Measurements from ENCODE around the gene CTBP2. TPM values are rescaled to one million over a fixed set of nuclear protein-coding genes. Genes with fewer than 3 reads are reported as not detected.
"Not testable (repeated sequence)": the region's sequence is repeated elsewhere in the genome, so short reads cannot be mapped to it uniquely, and the experiment has no call there.

The CTBP2 gene
- total RNA-seq, 2 donors from 2014 or later: 75.3 to 109 TPM

GRCh38 chr10:125152450-125153368 is 7.7 kb downstream of the CTBP2 start:
- peaks cover 7% of the 10 kb centered on the region for H3K36me3 ChIP-seq (ENCODE audit: control insufficient read depth, insufficient read depth, low read length)
- no peaks in the 10 kb centered on the region for H3K9me3 ChIP-seq (ENCODE audit: control insufficient read depth, low read length)
- Mint-ChIP-seq H3K36me3 (ENCODE audit: low read depth) (peaks cover 10% of the 10 kb centered on the region), H3K4me1 (peaks cover 84% of the 10 kb centered on the region), H3K27me3 (ENCODE audit: insufficient read depth) (no peaks in the 10 kb centered on the region), H3K27ac (peak overlapping the region; percentile 62), H3K9me3 (no peaks in the 10 kb centered on the region), H3K4me3 (peak overlapping the region; percentile 54)
- H3K4me3 ChIP-seq (ENCODE audit: low read length): peak overlapping the region; percentile 70
- no peak for TF ChIP-seq CTCF (conservative IDR thresholded peaks at IDR 0.05)
- H3K9ac ChIP-seq (ENCODE audit: extremely low read depth, low read length, poor library complexity, severe bottlenecking): no peak overlapping the region
- 39 to 61% methylated on average over 13 to 21 of the region's 21 CpGs for WGBS, 2 experiments (ENCODE audit: insufficient coverage in 1 of 2, insufficient read length in 1 of 2)
- no peak overlapping the region for H3K27ac ChIP-seq (ENCODE audit: low read depth, low read length)
- no peaks in the 10 kb centered on the region for H3K27me3 ChIP-seq (ENCODE audit: control insufficient read depth, insufficient read depth, low read length, poor library complexity, severe bottlenecking)
- peaks cover 22% of the 10 kb centered on the region for H3K4me1 ChIP-seq (ENCODE audit: control insufficient read depth, insufficient read depth, low read length)
- DNase-seq: peak; percentile 78

- peaks cover 7% of the 10 kb centered on the region for H3K36me3 ChIP-seq (ENCODE audit: control insufficient read depth, insufficient read depth, low read length)
- H3K27me3 ChIP-seq (ENCODE audit: control insufficient read depth, insufficient read depth, low read length, poor library complexity, severe bottlenecking): no peaks in the 10 kb centered on the region
- H3K9ac ChIP-seq (ENCODE audit: extremely low read depth, low read length, poor library complexity, severe bottlenecking): no peak overlapping the region
- Mint-ChIP-seq H3K27ac (peak overlapping the region; percentile 72), H3K4me3 (peak overlapping the region; percentile 54), H3K36me3 (ENCODE audit: low read depth) (peaks cover 14% of the 10 kb centered on the region), H3K9me3 (no peaks in the 10 kb centered on the region), H3K27me3 (ENCODE audit: insufficient read depth) (no peaks in the 10 kb centered on the region), H3K4me1 (peaks cover 81% of the 10 kb centered on the region)
- peaks cover 18% of the 10 kb centered on the region for H3K4me1 ChIP-seq (ENCODE audit: control insufficient read depth, insufficient read depth, low read length)
- 14 to 32% methylated on average over 14 to 81 of the region's 81 CpGs for WGBS, 2 experiments (ENCODE audit: insufficient coverage in 1 of 2, insufficient read length in 1 of 2)
- H3K4me3 ChIP-seq (ENCODE audit: low read length): peak overlapping the region; percentile 70
- DNase-seq: peak; percentile 97
- peak; percentile 20 for TF ChIP-seq CTCF (conservative IDR thresholded peaks at IDR 0.05)
- H3K9me3 ChIP-seq (ENCODE audit: control insufficient read depth, low read length): no peaks in the 10 kb centered on the region
- no peak overlapping the region for H3K27ac ChIP-seq (ENCODE audit: low read depth, low read length)
Observed at GRCh38 chr10:125151553-125152449, 8.6 kb downstream of the CTBP2 start.

- Histone ChIP-seq H3K9me3 (ENCODE audit: control insufficient read depth, low read length) (no peaks in the 10 kb centered on the region), H3K36me3 (ENCODE audit: control insufficient read depth, insufficient read depth, low read length) (peaks cover 7% of the 10 kb centered on the region), H3K27ac (ENCODE audit: low read depth, low read length) (no peak overlapping the region), H3K4me3 (ENCODE audit: low read length) (no peak overlapping the region), H3K27me3 (ENCODE audit: control insufficient read depth, insufficient read depth, low read length, poor library complexity, severe bottlenecking) (no peaks in the 10 kb centered on the region), H3K9ac (ENCODE audit: extremely low read depth, low read length, poor library complexity, severe bottlenecking) (no peak overlapping the region), H3K4me1 (ENCODE audit: control insufficient read depth, insufficient read depth, low read length) (peaks cover 17% of the 10 kb centered on the region)
- peak overlapping the region; percentile 54 for H3K4me3 Mint-ChIP-seq
- H3K27me3 Mint-ChIP-seq (ENCODE audit: insufficient read depth): no peaks in the 10 kb centered on the region
- no peak for TF ChIP-seq CTCF (conservative IDR thresholded peaks at IDR 0.05)
- peak overlapping the region; percentile 72 for H3K27ac Mint-ChIP-seq
- H3K36me3 Mint-ChIP-seq (ENCODE audit: low read depth): peaks cover 17% of the 10 kb centered on the region
- H3K9me3 Mint-ChIP-seq: no peaks in the 10 kb centered on the region
- peak; percentile 66 for DNase-seq
- 89 to 93% methylated on average over 23 to 24 of the region's 24 CpGs for WGBS, 2 experiments (ENCODE audit: insufficient coverage in 1 of 2, insufficient read length in 1 of 2)
- H3K4me1 Mint-ChIP-seq: peaks cover 78% of the 10 kb centered on the region
Observed at GRCh38 chr10:125151170-125151552, 9.2 kb downstream of the CTBP2 start.

- not testable (repeated sequence) for H3K4me3 ChIP-seq (ENCODE audit: low read length); H3K9me3 Mint-ChIP-seq; H3K36me3 ChIP-seq (ENCODE audit: control insufficient read depth, insufficient read depth, low read length); H3K9ac ChIP-seq (ENCODE audit: extremely low read depth, low read length, poor library complexity, severe bottlenecking); H3K9me3 ChIP-seq (ENCODE audit: control insufficient read depth, low read length); H3K27ac ChIP-seq (ENCODE audit: low read depth, low read length); H3K27me3 Mint-ChIP-seq (ENCODE audit: insufficient read depth); H3K27me3 ChIP-seq (ENCODE audit: control insufficient read depth, insufficient read depth, low read length, poor library complexity, severe bottlenecking); DNase-seq
- H3K4me1 Mint-ChIP-seq: peaks cover 75% of the 10 kb centered on the region
- peak overlapping the region; percentile 54 for H3K4me3 Mint-ChIP-seq
- H3K36me3 Mint-ChIP-seq (ENCODE audit: low read depth): peaks cover 17% of the 10 kb centered on the region
- 89 to 90% methylated on average over 12 to 16 of the region's 16 CpGs for WGBS, 2 experiments (ENCODE audit: insufficient coverage in 1 of 2, insufficient read length in 1 of 2)
- H3K27ac Mint-ChIP-seq: peak overlapping the region; percentile 29
- peaks cover 17% of the 10 kb centered on the region for H3K4me1 ChIP-seq (ENCODE audit: control insufficient read depth, insufficient read depth, low read length)
Observed at GRCh38 chr10:125150376-125151083, 9.8 kb downstream of the CTBP2 start.

All from endodermal cell (in vitro differentiated cells).